Measurements from ENCODE around the gene PIK3CD. TPM values are rescaled to one million over a fixed set of nuclear protein-coding genes. Genes with fewer than 3 reads are reported as not detected.
A peak's percentile ranks its signal among the peaks of the same experiment; 100 is the strongest.

PIK3CD gene
- total and polyA plus RNA-seq, 7 donors: 0.44 to 2.5 (median 0.93) TPM

DNA sequence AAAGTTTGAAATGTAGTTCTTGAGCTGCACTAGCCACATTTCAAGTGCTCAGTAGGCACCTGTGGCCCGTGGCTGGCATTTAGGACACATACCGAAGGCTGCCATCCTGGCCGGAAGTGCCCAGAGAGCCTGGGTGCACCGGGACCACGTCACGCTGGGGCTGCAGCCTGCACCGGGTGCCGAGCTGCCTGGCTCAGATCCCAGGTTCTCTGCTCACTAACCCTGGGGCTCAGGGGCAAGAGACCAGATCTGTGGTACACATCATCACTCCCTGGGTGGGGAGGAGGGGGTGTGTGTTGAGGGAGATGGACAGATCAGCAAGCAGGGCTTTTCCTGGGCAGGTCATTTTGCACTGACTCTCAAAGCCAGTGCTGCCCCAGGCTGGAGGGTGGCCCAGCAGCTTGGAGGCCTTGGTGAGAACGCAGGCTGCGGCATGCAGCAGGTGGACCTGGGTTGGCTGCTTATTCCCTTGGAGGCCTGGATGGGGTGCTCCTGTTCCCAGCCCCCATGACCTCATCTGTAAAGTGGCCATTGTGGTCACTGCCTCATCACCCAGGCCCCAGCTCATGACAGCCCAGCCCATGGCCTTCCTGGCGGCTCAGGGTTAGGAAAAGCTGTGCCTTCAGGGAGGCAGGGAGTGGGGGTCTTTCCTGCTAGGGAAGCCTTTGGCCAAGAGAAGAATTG lies 39.2 kb upstream of the PIK3CD start:
- Histone ChIP-seq H3K36me3 (ENCODE audit: insufficient read depth in 1 of 2, low read depth in 1 of 2) (peaks cover 0 to 59% of the 10 kb centered on the region in 2 donors), H3K4me3 (no peak overlapping the region), H3K9me3 (no peaks in the 10 kb centered on the region), H3K27ac (no peak overlapping the region), H3K4me1 (no peaks in the 10 kb centered on the region), H3K27me3 (ENCODE audit: insufficient read depth in 3 of 3, low read length in 2 of 3) (no peaks in the 10 kb centered on the region)
- TF ChIP-seq, protein P1, sequence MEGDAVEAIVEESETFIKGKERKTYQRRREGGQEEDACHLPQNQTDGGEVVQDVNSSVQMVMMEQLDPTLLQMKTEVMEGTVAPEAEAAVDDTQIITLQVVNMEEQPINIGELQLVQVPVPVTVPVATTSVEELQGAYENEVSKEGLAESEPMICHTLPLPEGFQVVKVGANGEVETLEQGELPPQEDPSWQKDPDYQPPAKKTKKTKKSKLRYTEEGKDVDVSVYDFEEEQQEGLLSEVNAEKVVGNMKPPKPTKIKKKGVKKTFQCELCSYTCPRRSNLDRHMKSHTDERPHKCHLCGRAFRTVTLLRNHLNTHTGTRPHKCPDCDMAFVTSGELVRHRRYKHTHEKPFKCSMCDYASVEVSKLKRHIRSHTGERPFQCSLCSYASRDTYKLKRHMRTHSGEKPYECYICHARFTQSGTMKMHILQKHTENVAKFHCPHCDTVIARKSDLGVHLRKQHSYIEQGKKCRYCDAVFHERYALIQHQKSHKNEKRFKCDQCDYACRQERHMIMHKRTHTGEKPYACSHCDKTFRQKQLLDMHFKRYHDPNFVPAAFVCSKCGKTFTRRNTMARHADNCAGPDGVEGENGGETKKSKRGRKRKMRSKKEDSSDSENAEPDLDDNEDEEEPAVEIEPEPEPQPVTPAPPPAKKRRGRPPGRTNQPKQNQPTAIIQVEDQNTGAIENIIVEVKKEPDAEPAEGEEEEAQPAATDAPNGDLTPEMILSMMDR (IDR thresholded peaks at IDR 0.05): no peak
- DNase-seq (no peak), ATAC-seq (no peak)
- intact Hi-C loops (cut with DNase I): no loop called here
- WGBS, 3 donors: 73 to 88% (median 74%) methylated on average over 11 of the region's 11 CpGs

DNA sequence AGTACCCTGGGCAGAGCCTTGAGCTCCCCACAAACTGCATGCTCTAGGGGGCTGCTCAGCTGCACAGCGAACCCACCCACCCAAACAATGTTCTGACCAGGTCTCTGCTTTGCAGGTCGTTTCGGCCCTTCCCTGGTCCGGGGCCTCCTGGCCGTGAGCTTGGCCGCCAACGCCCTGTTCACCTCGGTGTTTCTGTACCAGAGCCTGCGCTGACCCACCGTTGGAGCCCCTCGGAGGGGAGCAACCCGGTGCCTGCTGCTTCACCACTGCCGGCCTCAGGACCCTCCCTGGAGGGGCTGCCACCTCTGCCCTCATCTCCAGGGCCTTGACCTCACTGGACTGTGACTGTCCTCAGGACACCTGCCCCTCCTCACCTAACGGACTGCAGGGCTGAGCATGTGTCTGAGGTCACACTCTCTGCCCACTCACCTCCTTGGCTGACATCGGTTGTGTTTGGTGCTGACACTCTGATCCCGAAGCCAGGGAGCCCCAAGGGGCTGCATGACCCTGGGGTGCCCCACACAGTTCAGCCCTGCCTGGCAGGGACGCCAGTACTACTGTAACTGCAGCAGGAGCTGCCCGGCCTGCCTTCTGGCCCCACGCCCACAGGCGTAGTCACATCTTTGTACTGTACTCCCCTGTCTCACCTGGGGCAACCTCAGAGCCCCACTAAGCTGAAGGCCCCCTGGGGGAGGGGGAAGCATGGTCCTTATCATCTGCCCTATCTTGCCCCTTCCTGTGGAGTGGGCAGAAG lies 38.5 kb upstream of the PIK3CD start:
- Histone ChIP-seq H3K9me3 (no peaks in the 10 kb centered on the region), H3K27ac (no peak overlapping the region), H3K4me3 (no peak overlapping the region), H3K4me1 (no peaks in the 10 kb centered on the region), H3K36me3 (ENCODE audit: insufficient read depth in 1 of 2, low read depth in 1 of 2) (peaks cover 0 to 58% of the 10 kb centered on the region in 2 donors), H3K27me3 (ENCODE audit: insufficient read depth in 3 of 3, low read length in 2 of 3) (peaks cover 0 to under 1% (median 0%) of the 10 kb centered on the region in 3 donors)
- intact Hi-C loops (cut with DNase I): no loop called here
- DNase-seq (no peak), ATAC-seq (no peak)
- TF ChIP-seq, protein P1 (IDR thresholded peaks at IDR 0.05): no peak
- 85 to 90% (median 89%) methylated on average over 20 of the region's 20 CpGs for WGBS, 3 donors

DNA sequence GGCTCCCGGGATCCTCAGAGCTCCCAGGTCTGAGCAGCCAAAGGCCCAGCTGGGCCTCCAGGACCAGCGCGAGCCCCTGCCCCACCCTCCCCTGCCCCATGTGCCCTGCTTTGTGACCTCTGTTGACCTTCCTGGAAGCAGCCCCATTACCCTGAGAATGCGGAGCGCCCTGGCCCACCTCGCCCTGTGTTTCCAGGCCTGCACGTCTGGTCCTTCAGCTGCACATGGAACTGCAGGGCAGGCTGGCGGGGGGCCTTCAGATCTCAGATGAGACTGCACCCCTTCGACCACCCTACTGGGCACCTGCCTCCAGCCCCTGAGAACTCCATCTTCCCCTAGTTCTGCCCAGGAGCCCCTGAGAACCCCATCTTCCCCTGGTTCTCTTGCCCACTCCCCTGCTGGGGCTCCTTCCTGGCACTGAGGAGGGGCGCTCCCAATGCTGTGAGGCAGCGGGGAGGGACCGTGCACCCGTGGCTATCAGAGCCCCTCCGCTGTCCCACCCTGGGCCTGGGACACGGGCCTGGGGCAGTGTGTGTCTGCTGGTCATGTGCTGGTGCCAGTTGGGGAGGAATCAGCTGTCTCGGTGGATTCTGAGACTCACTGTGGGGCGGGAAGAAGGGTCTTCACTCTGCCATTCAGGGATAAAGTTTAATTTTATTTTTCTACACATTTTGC lies 37.8 kb upstream of the PIK3CD start:
- no peak overlapping the region for H3K27ac ChIP-seq
- H3K4me1 ChIP-seq: no peaks in the 10 kb centered on the region
- TF ChIP-seq, protein P1 (IDR thresholded peaks at IDR 0.05): no peak
- 80 to 87% (median 84%) methylated on average over 17 of the region's 17 CpGs for WGBS, 3 donors
- DNase-seq: no peak
- H3K36me3 ChIP-seq (ENCODE audit: insufficient read depth in 1 of 2, low read depth in 1 of 2): peaks cover 0 to 51% of the 10 kb centered on the region in 2 donors
- no peak for ATAC-seq
- no peak overlapping the region for H3K4me3 ChIP-seq
- H3K9me3 ChIP-seq: no peaks in the 10 kb centered on the region
- peaks cover 0 to 3% (median 1%) of the 10 kb centered on the region in 3 donors for H3K27me3 ChIP-seq (ENCODE audit: insufficient read depth in 3 of 3, low read length in 2 of 3)
- intact Hi-C loops (cut with DNase I): no loop called here

DNA sequence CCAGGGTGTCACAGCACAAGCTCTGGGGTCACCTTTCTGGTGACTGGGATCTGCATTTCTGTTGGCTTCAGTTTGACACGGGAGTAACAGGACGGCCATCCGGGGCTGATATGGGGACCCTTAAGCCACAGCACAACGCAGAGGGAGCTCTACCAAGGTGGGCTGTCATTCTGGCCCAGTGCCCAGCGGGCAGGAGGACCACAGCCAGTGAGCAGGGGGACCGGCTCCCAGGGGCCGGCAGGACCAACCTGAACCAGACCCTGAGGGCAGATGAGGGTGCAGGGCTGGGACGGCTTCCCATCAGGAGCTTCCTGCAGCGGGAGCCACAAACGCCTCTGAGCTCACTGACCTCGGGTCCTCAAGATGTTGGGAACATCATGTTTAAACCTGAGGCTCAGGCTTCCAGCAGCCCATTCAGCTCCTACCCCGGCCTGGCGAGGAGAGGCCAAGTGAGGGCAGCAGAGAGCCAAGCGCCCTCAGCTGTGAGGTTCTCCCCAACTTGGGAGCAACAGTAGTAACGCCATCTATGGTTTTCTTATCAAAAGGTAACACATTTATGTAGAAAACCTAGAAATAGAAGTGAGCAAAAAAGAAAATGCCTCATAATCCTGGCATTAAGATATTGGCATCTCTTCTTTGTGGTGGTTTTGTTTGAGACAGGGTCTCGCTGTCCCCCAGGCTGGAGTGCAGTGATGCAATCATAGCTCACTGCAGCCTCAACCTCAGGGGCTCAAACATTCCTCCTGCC lies 36.0 kb upstream of the PIK3CD start:
- Histone ChIP-seq H3K27ac (no peak overlapping the region), H3K36me3 (ENCODE audit: insufficient read depth in 1 of 2, low read depth in 1 of 2) (peaks cover 0 to 34% of the 10 kb centered on the region in 2 donors), H3K4me1 (no peaks in the 10 kb centered on the region), H3K27me3 (ENCODE audit: insufficient read depth in 3 of 3, low read length in 2 of 3) (peaks cover 0 to 19% (median 3%) of the 10 kb centered on the region in 3 donors), H3K4me3 (no peak overlapping the region), H3K9me3 (no peaks in the 10 kb centered on the region)
- intact Hi-C loops (cut with DNase I): no loop called here
- WGBS, 3 donors: 46 to 49% (median 47%) methylated on average over 16 of the region's 16 CpGs
- TF ChIP-seq, protein P1 (IDR thresholded peaks at IDR 0.05): peak; percentile 46
- DNase-seq: no peak
- ATAC-seq: peak; percentile 34 to 72 (median 60)
